Ovary (tissue), 3 donors: ENCODE results near the gene PAQR4.

Experiments
- POLR2A ChIP-seq: fragments of 450-650 bp; IDR thresholded peaks from one replicate; pipeline ENCODE4 v1.6.1; 2017; ENCODE audit warnings: antibody characterized with exemption, mild to moderate bottlenecking, moderate library complexity
- TF ChIP-seq, protein P1 (sequence below), 3 donors: fragments of 450-650 bp in 2 of 3; fragments of 200-600 bp in 1 of 3; IDR thresholded peaks; one replicate each; pipeline versions ENCODE4 v1.5.1 to v1.8.0; 2016 to 2022; ENCODE audit warnings: antibody characterized with exemption in 3 of 3, mild to moderate bottlenecking in 1 of 3
- donor health status: DM: no; HTN: no; CAD: no.

- no peak for TF ChIP-seq POLR2A
- TF ChIP-seq, protein P1, sequence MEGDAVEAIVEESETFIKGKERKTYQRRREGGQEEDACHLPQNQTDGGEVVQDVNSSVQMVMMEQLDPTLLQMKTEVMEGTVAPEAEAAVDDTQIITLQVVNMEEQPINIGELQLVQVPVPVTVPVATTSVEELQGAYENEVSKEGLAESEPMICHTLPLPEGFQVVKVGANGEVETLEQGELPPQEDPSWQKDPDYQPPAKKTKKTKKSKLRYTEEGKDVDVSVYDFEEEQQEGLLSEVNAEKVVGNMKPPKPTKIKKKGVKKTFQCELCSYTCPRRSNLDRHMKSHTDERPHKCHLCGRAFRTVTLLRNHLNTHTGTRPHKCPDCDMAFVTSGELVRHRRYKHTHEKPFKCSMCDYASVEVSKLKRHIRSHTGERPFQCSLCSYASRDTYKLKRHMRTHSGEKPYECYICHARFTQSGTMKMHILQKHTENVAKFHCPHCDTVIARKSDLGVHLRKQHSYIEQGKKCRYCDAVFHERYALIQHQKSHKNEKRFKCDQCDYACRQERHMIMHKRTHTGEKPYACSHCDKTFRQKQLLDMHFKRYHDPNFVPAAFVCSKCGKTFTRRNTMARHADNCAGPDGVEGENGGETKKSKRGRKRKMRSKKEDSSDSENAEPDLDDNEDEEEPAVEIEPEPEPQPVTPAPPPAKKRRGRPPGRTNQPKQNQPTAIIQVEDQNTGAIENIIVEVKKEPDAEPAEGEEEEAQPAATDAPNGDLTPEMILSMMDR (IDR thresholded peaks at IDR 0.05), result no peak
Measured at GRCh38 chr16:2933136-2933535, 36.0 kb upstream of the PAQR4 start.
